T-helper 2 cell treated with Interferon-gamma antibody and Interleukin-4, amounts not matched to agents 100 ng/mL and 5 ng/mL, for 36 hours (primary cell): ENCODE data around the gene EIF4E1B. TPM values are rescaled to one million over a fixed set of nuclear protein-coding genes. Genes with fewer than 3 reads are reported as not detected.

ENCODE experiments used
- intact Hi-C: fragments of 100-400 bp; cut with micrococcal nuclease; formaldehyde crosslinking; loops from one replicate; pipeline ENCODE4 v1.15.1; 2023
- total RNA-seq: library from RNA; stranded (reverse); gene quantifications from 2 replicates; pipeline ENCODE4 v1.2.3, GENCODE V29; 2022

EIF4E1B gene
- total RNA-seq, 1 donor from 2014 or later = not detected

DNA sequence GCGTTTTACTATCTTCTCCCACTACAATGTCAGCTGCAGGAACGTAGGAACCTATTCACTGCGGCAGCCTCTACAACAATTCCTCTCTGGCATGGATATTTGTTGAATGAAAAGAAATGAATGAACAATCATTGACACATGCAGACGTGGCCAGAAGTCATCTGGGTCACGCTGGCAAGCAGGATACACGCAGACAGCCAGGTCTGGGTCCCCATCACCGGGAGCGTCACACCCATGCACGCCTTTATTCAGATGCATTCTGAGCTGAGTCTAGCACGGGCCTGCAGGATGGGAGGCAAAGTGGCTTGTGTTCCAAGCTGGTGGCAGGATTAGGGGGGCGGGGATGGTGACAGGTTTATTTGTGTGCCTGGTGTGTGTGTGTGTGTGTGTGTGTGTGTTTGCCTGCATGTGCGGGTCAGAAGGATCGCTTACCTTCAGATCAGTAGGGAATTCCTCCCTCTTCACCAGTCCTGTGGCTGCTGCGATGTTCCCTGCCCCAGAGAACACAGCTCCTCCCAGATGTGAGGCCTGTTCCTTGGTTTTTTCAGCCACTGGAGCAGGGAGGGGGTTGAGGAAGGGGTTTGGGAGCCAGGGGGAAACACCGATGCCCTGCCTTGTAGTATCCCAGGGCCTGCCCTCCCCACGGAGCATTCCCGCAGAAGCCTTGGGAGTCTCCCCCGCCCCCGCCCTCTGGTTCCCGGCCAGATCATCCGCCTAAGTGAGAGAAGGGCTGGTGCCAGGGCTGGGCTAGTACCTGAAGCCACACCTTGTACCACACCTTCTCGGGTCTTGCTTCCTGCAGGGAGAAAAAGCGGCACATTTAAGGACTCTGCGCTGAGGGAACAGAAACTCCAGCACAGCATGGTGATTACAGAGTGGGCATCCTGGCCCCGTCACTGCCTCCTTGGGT is 4.3 kb upstream of the EIF4E1B start:
- intact Hi-C loops = no loop called here

DNA sequence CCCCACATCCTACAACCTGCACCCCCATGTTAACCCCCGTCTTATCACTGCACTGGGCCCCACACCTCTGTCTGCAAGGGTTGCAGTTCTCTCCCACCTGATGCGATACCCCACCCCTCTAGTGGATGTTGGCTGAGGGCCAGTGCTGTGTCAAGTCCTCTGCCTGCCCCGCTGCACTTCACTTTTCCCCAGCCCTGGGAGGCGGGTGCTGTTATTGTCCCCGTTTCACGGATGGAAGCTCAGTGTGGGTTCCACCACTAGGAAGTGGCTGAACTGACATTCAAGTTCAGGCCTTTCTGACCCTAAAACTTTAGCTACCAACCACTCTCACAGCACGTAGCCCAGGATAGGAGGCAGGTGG is 3.6 kb upstream of the EIF4E1B start:
- intact Hi-C loops = no loop called here

DNA sequence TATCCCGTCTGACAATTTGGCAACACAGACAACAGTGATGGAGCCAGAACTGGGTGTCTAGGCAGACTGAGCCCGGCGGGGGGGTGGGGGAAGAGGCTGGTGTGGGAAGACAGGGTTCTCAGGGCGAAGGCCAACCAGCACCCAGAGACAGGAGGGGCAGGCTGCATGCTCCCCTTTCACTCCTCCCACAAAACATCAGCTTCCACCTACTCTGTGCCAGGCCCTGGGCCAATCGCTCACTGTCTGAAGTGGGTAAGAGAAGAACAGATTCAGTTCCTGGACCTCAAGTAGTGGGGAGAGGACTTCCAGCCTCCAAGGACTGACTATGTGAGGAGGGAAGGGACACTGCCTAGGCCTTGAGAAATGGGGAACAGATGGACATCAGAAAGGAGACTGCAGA is 2.9 kb upstream of the EIF4E1B start:
- intact Hi-C loops = no loop called here

DNA sequence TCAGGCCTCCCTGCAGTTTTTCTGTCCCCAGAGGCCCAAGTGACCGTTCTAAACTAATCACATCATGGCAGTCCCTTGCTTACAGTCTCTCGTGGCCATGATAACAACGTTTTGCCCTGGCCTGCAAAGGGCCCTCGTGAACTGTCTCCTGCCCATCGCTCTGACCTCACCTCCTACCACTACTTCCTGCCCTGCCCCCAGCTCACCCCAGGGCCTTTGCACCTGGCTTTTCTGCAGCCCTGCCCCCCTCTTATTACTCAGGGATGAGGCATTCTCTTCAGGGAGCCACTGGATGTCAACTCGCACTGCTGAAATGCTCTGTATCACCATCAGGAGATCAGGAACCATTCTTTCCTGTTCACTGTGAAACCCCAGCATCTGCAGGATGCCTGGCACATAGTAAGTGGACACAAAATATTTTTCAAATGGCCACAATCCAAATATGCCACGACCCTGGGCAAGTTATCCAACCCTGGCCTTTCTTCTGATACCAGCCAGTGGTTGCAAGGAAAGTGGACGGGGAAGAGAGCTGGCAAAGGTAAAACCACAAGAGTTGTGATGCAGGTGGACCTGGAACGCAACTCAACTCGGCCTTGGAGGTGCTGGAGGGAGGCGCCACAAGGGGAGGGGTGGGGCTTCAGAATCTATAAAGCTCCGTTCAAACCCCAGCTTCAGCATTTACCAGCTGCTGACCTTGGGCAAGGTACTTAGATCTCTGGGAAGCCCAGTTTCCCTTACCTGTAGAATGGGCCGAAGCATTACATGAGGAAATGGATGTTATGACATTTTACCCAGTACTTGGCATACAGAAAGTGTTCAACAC is 1.9 kb upstream of the EIF4E1B start:
- intact Hi-C loops = no loop called here

DNA sequence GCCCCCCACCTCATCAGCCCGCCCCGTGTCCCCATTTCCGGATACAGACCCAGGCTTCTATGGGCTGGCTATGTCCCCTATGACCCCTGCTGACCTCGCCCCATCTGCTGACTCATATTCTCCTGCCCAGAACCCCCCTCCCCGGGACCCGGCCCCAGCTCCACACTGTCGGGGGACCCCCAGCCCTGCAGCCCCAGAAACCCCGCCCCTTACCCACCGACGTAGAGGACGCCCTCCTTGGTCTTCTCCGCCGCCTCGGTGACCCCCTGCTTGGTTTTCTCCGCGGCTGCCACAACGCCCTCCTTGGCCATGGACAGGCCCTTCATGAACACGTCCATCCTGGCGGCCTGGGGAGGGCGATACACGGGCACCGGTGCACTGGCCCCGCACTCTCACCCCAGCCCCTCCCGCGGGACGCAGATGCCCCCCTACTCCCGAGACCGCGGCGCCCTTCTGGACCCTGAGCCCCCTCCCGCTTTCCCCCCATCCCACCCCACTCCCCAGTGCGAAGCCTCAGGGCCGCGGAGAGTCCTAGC is 1.1 kb upstream of the EIF4E1B start:
- intact Hi-C loops = no loop called here

DNA sequence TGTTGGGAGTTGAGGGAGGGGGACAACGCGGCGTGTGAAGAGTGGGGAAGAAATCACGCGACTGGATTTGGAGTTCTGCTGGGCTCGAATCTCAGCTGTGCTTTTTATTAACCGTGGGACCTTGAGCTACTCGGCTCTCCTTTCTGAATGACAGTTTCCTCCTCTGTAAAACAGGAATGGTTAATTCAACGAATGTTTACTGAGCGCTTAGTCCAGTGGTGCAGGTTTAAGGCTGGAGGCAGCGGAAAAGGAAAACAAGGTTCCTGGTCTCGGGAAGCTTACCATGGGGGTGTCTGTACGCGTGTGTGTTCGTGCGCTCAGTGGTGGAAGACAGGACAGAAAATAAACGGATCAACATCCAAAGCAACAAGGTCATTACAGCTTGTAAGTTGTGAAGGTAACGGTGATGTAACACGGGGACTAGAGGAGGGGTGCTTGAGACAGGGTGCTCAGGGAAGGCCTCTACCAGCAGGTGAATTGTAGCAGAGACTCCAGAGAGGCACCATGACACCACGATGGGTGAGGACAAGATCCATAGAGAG is 277 bp downstream of the EIF4E1B start:
- intact Hi-C loops = loop anchor here (1.0 kb wide), 1 partner anchor 17 kb away; the partner anchor contains the start of gene TSPAN17

DNA sequence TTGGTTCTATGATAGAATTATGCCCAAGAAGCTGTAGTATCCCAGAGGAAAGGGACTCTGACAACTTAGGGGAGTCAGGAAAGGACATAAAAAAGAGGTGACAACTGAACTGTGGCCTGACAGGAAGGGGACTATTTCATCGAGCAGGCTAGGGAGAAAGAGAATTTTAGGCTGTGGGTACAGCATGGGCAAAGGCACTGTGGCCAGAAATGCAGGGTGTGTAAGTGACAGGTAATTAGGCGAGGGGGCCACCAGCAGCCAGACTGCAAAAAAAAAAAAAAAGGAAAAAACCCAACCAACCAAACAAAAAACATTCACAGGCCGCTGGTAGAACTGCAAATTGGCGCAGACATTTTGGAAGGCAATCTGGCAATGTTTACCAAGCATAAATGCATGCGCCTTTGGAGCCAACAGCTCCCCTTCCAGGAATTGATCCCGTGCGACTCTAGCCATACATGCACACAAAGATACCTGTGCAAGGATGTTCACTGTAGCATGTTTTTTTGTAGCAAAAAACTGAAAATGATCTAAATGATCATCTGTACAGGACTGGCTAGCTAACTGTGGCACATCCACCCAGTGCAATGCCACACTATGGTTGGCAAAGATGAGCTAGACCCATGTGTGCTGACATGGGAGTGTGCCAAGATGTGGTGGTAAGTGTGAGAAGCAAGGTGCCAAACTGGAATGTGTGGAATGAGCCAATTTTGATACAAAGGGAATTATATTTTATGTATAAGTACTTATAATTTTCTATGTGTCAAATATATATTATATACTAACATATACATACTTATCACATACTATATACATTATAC is 1.1 kb downstream of the EIF4E1B start:
- intact Hi-C loops = no loop called here

DNA sequence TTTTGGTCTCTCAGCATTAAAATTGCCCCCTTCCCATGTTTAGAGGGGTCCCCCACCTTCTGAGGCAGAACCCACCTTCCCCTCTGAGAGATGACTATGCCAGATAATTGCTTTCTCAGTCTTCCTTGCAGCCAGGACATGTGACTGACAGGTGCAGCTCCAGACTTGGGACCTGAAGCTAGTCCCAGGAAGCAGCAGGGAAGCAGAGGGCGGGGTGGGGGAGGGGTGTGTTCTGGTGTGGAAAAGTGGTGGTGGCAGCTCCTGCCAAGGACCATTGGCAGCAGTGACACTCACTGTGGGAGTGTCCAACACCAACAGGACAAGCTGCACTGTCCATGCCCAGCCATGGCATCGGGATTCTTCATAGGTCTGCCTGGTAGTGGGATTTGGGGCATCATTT is 2.3 kb downstream of the EIF4E1B start:
- intact Hi-C loops = no loop called here

DNA sequence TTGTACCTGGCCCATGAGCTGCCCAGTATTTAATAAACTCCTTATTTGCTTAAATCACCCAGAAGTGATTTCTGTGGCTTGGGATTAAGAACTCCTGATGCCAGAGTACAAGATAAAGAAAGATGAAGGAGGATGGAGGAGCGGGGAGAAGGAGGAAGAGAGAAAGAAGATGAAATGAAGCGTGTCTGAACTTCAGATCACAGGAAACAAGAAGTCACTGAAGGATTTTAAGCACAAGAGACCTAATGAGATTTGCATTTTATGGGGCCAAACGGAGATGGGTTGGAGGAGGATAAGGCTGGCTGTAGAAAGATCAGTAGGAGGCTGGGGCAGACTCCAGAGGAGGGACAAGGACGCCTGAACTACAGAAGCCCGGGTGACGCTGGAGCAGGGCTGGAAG is 3.1 kb downstream of the EIF4E1B start:
- intact Hi-C loops = no loop called here

DNA sequence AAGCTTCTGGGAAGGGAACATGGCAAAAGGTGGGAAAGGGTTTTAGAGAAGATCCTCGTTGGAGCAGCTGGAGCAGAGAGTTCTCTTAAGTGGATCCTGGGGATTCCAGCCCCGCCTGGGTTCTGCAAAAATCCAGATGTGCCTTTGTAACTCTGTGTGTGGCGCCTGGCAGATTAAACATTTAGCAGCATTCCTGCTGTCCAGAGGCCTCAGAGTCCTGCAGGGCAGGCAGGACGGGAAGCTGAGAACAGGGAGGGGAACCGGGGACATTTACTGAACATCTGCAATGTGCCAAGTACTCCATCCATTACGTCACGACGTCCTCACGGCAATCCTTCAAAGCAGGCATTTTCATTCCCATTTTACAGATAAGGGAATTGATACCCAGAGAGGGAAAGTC is 6.0 kb downstream of the EIF4E1B start:
- intact Hi-C loops = no loop called here

DNA sequence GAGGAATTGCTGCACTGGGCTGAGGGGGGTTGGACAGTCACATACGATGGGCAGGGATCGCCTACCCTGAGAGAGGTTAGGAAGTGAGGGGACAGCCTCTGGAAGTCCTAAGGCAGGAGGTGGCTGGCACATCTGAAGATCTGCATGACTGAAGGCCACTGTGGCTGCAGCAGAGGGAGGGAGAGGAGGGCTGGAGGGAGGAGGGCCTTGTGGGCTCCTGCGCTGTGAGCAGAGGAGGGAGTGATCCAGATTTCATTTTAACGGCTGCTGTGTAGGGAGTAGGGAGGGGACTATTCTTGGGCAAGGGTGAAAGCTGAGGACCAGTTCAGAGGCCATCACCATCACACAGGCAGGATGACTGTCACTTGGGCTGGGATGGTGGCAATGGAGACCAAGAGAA is 7.1 kb downstream of the EIF4E1B start:
- intact Hi-C loops = no loop called here

DNA sequence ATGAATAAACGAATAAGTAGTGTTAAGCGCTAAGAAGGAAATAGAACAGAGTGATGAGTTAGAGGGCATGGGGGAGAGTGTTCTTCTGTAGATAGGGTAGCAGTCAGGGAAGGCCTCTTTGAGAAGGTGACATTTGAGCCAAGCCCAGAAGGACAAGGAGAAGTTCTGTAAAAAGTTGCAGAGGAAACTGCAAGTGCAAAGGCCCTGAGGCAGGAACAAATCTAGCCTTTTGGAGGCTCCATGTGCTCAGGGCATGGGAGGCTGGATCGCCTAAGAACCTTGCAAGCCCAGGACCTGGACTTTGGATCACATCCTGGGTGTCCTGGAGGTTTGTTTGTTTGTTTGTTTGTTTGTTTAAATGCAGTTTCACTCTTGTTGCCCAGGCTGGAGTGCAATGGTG is 8.0 kb downstream of the EIF4E1B start:
- intact Hi-C loops = no loop called here

DNA sequence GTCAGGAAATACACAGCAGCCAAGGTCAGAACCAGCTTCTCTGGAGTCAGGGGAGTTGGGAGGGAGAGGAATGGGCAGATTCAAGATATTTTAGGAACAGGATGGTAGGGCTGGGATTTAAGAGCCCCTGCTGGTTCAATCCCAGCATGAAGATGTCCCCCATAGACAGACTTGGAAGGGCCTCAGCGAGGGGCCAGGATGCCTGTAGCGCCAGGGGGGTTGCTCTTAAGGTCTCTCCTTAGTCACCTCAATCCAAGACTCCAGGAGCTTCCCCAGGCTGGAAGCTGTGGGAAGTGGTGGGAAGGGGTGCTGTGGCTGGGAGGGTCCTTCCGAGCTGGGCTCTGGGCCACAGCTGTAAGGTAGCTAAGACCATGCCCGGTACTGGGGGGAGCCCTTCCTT is 8.7 kb downstream of the EIF4E1B start:
- intact Hi-C loops = no loop called here

DNA sequence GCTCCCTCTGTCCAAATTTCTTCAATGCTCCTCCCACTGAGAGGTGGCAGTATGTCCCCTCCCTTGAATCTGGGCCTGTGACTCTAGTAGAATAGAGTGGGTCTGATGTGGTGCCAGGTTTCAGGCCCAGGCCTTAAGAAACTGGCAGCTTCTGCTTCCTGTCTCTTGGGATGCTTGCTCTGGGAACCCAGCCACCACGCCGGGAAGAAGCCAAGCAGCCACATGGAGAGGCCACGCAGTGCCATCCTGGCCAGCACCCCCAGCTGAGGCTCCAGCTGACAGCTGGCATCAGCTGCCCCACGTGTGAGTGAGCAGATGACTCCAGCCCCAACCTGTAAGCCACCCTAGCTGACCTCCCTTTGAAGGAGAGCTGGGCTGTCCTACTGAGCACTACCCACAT is 9.5 kb downstream of the EIF4E1B start:
- intact Hi-C loops = no loop called here

DNA sequence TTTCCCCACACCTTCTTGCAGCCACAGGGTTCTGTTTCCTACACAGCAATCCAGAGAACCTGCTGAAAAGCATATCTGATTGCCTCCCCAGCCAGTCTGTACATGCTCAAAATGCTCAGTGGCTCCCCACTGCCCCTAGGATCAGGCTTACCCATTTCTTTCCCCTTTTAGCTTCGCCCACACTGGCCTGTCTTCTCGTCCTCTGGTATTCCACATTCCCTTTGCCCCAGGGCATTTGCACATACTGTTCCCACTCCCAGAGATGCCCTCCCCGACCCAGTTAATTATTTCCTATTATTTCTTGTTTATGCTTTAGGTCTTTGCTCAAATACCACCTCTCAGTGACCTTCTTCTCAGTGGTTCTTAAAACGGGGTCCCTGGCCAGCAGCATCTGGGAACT is 10.1 kb downstream of the EIF4E1B start:
- intact Hi-C loops = no loop called here

DNA sequence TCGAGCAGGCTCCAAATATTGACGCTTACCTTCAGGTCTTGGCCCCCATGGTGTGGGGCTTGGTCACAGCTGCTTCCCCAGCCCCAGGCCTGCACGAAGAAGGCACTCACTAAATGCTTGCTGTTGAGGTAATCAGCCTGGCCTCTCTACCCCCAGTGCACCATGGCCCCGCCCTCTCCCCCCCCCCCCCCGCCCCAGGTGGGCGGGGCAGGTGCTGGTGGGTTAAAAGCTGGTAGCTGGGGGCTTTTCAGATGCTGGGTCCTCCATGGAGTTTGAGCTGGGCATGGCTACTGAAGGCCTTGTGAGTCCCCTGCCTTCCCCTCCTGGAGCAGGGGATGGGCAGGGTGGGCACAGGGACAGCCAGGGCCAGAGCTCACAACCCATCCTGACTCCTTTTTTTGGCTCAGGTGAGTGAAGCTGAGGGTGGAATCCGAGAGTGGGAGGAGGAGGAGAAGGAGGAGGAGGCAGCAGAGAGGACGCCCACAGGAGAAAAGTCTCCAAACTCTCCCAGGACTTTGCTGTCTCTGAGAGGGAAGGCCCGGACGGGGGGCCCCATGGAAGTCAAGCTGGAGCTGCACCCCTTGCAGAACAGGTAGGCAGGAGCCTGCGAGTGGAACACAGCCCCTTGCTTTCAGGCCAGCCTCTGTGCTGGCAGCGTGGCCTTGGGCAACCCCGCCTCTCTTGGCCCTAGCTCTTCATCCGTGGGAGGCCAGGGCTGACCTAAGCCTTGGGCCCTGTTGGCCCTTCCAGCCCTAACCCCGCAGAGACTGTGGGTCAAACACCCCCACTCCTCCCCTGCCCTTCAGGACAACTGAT is 12.4 kb downstream of the EIF4E1B start:
- intact Hi-C loops = no loop called here

DNA sequence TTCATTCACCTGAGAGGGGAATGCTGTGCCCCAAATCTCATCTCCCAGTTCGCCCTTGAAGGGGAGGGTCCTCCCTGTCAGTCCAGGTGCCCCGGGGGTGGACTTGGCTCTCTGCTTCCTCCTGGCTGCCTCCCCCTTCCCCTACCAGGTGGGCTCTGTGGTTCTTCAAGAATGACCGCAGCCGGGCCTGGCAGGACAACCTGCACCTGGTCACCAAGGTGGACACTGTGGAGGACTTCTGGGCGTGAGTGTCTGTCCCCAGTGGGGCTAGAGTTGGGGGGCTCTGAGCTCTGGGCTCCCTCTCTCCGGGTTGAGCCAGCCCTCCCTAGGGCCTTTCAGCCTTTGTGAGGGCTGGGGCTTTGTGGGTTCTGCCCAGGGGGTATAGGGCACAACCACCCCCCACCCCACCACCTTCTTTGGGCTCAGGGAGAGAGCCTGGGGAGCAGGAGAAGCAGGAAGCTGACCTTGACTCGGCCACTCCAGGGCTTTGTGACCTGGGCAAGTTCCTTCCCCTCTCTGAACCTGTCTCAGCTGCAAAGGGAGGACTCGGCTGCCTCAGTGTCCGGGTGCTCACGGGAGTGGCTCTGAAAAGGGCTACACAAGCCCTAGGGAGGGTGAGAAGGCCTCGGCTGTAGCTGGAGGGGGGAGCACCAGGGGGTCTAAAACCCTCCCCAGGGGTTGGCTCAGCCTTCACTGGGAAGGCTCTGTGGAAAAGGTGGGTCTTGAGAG is 13.2 kb downstream of the EIF4E1B start:
- intact Hi-C loops = no loop called here

DNA sequence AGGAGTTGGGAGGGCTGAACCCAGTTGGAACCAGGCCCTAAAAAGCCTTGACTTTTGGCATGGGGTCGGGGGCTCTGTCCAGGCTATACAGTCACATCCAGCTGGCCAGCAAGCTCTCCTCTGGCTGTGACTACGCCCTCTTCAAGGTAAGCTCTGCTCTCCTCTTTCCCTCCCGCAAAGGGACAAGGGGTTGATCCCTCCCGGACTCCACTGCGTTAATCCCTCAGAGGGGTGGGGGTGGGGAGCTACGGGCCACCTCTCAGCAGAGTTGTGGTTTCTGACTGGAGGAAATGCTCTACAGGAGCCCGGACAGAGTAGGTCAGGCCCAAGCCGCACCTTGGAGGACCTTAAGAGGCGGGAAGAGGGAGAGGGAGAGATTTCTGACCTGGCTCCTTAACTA is 13.8 kb downstream of the EIF4E1B start:
- intact Hi-C loops = no loop called here

DNA sequence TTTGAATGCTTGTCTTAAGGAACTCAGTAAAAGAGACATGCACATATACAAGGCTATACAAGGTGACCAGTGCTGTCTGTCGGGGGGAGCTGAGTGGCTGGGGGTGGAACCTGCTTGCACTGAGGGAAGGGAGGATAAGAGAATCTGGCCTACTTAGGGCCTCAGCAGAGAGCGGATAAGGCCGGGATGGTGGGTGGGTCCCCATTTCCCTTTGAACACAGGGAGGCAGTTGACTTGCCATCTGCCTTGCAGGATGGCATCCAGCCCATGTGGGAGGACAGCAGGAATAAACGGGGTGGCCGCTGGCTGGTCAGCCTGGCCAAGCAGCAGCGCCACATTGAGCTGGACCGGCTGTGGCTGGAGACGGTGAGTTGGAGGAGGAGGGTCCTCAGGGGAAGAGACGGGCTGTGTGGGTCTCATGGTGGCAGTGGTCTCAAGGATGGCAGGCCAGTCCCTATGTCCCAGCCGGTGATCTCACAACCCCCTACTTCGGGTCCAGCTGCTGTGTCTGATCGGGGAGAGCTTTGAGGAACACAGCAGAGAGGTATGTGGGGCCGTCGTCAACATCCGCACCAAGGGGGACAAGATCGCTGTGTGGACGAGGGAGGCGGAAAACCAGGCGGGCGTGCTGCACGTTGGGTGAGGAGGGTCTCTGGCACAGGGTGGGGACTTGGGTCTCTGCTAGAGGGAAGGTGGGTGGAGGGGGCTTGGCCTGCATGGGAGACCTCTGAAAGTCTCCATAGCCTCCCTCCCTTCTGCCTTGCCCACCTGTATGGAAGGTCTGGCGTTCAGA is 14.6 kb downstream of the EIF4E1B start:
- intact Hi-C loops = no loop called here
